PC-3 (cell line): ENCODE data around the gene HEXIM1.

Source experiments
- EZH2 ChIP-seq: fragments of 300-600 bp; sonication (generic); IDR thresholded peaks from one replicate; pipeline ENCODE4 v1.6.1; 2017; ENCODE audit warnings: antibody characterized with exemption, mild to moderate bottlenecking, low read length; ENCODE audit not compliant: unreplicated experiment
- TF ChIP-seq, protein P1 (sequence below): fragments of 300-600 bp; sonication (generic); conservative IDR thresholded peaks from 2 replicates; pipeline ENCODE4 v1.5.1; 2017; ENCODE audit warnings: antibody characterized with exemption, low read depth, mild to moderate bottlenecking, low read length

DNA sequence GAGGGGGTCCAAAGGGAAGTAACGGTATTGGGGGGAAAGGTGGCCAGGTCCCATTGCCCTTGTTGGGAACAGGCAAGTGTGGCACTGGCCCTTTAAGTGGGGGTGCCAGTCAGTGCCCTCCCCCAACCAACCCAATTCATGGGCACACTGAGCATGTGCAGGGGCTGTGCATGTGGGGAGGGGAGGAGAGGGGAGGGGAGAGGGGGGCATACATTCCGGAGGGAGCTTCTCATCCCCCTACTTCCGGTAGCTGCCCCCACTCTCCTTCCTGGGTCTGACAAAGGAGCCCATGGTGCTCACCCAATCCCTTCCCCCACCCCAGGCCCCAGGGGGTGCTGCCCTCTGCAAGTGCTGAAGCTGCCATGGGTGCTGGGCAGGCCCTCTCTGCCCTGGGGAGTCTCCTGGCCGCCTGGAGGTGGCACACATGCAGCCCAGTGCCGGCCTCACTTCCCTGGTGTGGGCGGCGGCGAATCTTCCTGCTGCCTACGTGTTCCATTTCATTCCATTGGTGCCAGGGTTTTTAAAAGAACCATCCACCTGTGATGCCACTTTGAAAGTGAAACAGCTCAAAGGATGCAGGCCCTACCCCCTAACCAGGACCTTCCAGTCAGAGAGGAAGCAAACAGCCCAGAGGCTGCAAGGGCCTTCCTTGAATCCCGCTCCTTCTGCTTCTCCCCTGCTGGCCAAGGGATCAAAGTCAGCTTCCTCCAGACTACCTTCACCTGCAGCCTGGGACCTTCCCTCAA, 24.4 kb downstream of the HEXIM1 start:
- TF ChIP-seq, protein P1, sequence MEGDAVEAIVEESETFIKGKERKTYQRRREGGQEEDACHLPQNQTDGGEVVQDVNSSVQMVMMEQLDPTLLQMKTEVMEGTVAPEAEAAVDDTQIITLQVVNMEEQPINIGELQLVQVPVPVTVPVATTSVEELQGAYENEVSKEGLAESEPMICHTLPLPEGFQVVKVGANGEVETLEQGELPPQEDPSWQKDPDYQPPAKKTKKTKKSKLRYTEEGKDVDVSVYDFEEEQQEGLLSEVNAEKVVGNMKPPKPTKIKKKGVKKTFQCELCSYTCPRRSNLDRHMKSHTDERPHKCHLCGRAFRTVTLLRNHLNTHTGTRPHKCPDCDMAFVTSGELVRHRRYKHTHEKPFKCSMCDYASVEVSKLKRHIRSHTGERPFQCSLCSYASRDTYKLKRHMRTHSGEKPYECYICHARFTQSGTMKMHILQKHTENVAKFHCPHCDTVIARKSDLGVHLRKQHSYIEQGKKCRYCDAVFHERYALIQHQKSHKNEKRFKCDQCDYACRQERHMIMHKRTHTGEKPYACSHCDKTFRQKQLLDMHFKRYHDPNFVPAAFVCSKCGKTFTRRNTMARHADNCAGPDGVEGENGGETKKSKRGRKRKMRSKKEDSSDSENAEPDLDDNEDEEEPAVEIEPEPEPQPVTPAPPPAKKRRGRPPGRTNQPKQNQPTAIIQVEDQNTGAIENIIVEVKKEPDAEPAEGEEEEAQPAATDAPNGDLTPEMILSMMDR, result peak; percentile 34; the same call in 1 of the 2 replicates
- no peak for TF ChIP-seq EZH2
